Caki2 (cell line): ENCODE data around the gene SCARF2. TPM values are rescaled to one million over a fixed set of nuclear protein-coding genes. Genes with fewer than 3 reads are reported as not detected.
A peak's percentile ranks its signal among the peaks of the same experiment; 100 is the strongest.
"Not testable (repeated sequence)": the region's sequence is repeated elsewhere in the genome, so short reads cannot be mapped to it uniquely, and the experiment has no call there.

ENCODE experiments used
- DNase-seq: peaks from one replicate; pipeline ENCODE4 v3.0.0-alpha.2; 2015; ENCODE audit warnings: low read depth
- in situ Hi-C: cut with HindIII; loops from 2 replicates; pipeline ENCODE4 v1.10.0; 2016; ENCODE audit warnings: low sequenced_read_pairs, low pct_unique_long_range_greater_than_20kb, mixed read lengths
- total RNA-seq: library from RNA; depleted of rRNA; stranded (reverse); fragments of >200 nt; shearing (Covaris generic); gene quantifications from 2 replicates; pipeline ENCODE4 v1.2.3, GENCODE V29; 2014; ENCODE audit warnings: low replicate concordance

Gene SCARF2
- total RNA-seq, 1 experiment from 2014 or later: 3.1 TPM

GRCh38 chr22:20422271-20423007 is 15.2 kb downstream of the SCARF2 start:
- no peak for DNase-seq
- in situ Hi-C loops: no loop called here

GRCh38 chr22:20421507-20421874 is 16.1 kb downstream of the SCARF2 start:
- in situ Hi-C loops: no loop called here
- DNase-seq: no peak

GRCh38 chr22:20420157-20420842 is 17.3 kb downstream of the SCARF2 start:
- DNase-seq: no peak
- in situ Hi-C loops: no loop called here

GRCh38 chr22:20419664-20419951 is 18.0 kb downstream of the SCARF2 start:
- DNase-seq: no peak
- in situ Hi-C loops: no loop called here

- in situ Hi-C loops: no loop called here
- peak; percentile 77 for DNase-seq
Observed at GRCh38 chr22:20418211-20418788, 19.3 kb downstream of the SCARF2 start.

- DNase-seq, in situ Hi-C loops: not testable (repeated sequence)
Observed at GRCh38 chr22:20415699-20416098, 21.9 kb downstream of the SCARF2 start.

GRCh38 chr22:20415241-20415640 is 22.4 kb downstream of the SCARF2 start:
- DNase-seq, in situ Hi-C loops: not testable (repeated sequence)

- in situ Hi-C loops: no loop called here
Observed at GRCh38 chr22:20414450-20414849, 23.2 kb downstream of the SCARF2 start.

GRCh38 chr22:20414059-20414440 is 23.6 kb downstream of the SCARF2 start:
- no peak for DNase-seq
- in situ Hi-C loops: no loop called here

More at GRCh38 chr22:20414450-20414849, 23.2 kb downstream of the SCARF2 start:
- no peak for DNase-seq

GRCh38 chr22:20413217-20414058 is 24.2 kb downstream of the SCARF2 start:
- DNase-seq: no peak
- in situ Hi-C loops: no loop called here

GRCh38 chr22:20412474-20413216 is 25.0 kb downstream of the SCARF2 start:
- in situ Hi-C loops: no loop called here

GRCh38 chr22:20409385-20409784 is 28.2 kb downstream of the SCARF2 start:
- in situ Hi-C loops, DNase-seq: not testable (repeated sequence)

More at GRCh38 chr22:20412474-20413216, 25.0 kb downstream of the SCARF2 start:
- DNase-seq: no peak

GRCh38 chr22:20408891-20409290 is 28.7 kb downstream of the SCARF2 start:
- DNase-seq: no peak
- in situ Hi-C loops: no loop called here

GRCh38 chr22:20407829-20408228 is 29.8 kb downstream of the SCARF2 start:
- in situ Hi-C loops: no loop called here
- no peak for DNase-seq

- in situ Hi-C loops: no loop called here
- no peak for DNase-seq
Observed at GRCh38 chr22:20406686-20407408, 30.8 kb downstream of the SCARF2 start.

GRCh38 chr22:20405931-20406685 is 31.5 kb downstream of the SCARF2 start:
- in situ Hi-C loops: no loop called here
- peak; percentile 18 for DNase-seq
